ENCODE data around the gene VPS35. TPM values are rescaled to one million over a fixed set of nuclear protein-coding genes. Genes with fewer than 3 reads are reported as not detected.

VPS35 gene
- total RNA-seq, 2 donors from 2014 or later: 43.3 to 60.5 TPM

DNA sequence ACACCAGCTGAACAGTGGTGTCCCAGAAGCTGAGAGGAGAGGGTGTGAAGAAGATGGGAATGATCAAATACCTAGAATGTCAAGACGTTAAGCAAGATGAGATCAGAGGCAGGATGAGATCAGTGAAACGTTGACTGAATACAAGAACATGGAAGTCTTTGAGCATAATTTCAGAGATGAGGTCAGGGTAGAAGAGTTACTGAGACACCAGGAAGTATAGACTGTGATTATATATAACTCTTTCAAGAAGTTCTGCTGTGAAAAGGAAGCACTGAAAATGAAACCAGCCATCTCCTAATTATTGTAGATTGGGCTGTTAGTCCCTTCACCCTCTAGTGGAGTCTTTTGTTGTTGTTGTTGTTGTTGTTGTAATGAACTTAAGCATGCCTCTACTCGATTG lies 76.9 kb downstream of the VPS35 start:
- H3K4me3 ChIP-seq: no peak overlapping the region
- peaks cover 0 to 5% of the 10 kb centered on the region in 2 donors for H3K4me1 ChIP-seq
- H3K27me3 ChIP-seq: no peaks in the 10 kb centered on the region
- H3K9me3 ChIP-seq: no peaks in the 10 kb centered on the region
- DNase-seq (ENCODE audit: low spot score): no peak
- H3K36me3 ChIP-seq: no peaks in the 10 kb centered on the region
- no peak for TF ChIP-seq CTCF (IDR thresholded peaks at IDR 0.05)
- no peak overlapping the region for H3K27ac ChIP-seq

- Histone ChIP-seq H3K27ac (no peak overlapping the region), H3K27me3 (no peaks in the 10 kb centered on the region), H3K4me3 (no peak overlapping the region), H3K36me3 (no peaks in the 10 kb centered on the region), H3K9me3 (no peaks in the 10 kb centered on the region), H3K4me1 (no peaks in the 10 kb centered on the region)
- TF ChIP-seq CTCF (IDR thresholded peaks at IDR 0.05): peak in 1 of 2 donors; percentile 67
- no peak for DNase-seq (ENCODE audit: low spot score)
Measured at GRCh38 chr16:46607529-46607928, 81.4 kb downstream of the VPS35 start.

GRCh38 chr16:46606231-46606630 lies 82.7 kb downstream of the VPS35 start:
- no peaks in the 10 kb centered on the region for H3K36me3 ChIP-seq
- H3K9me3 ChIP-seq: no peaks in the 10 kb centered on the region
- no peak for DNase-seq (ENCODE audit: low spot score)
- no peak overlapping the region for H3K27ac ChIP-seq
- no peaks in the 10 kb centered on the region for H3K4me1 ChIP-seq
- TF ChIP-seq CTCF (IDR thresholded peaks at IDR 0.05): no peak
- H3K27me3 ChIP-seq: no peaks in the 10 kb centered on the region
- no peak overlapping the region for H3K4me3 ChIP-seq

Other genes with a start within 250 kb of the VPS35 start
- under 1 TPM; 0.37 to 0.47 TPM for gene SHCBP1, start 67.8 kb downstream of the VPS35 start, total RNA-seq
- 1 to 10 TPM; 1.8 to 2.6 TPM for gene ORC6, start 481 bp upstream of the VPS35 start, total RNA-seq
- 100 to 1,000 TPM; 275 to 456 TPM for gene MYLK3, start 59.2 kb upstream of the VPS35 start, total RNA-seq
- 10 to 100 TPM; 12.0 to 14.1 TPM for gene C16orf87, start 142.0 kb upstream of the VPS35 start, total RNA-seq
- 10 to 100 TPM in 1 of 2 donors, 1 to 10 TPM in 1; 3.7 to 12.1 TPM for gene GPT2, start 195.2 kb upstream of the VPS35 start, total RNA-seq